Thyroid gland (tissue), 4 donors: ENCODE results near the gene SFR1. TPM values are rescaled to one million over a fixed set of nuclear protein-coding genes. Genes with fewer than 3 reads are reported as not detected.

ENCODE experiments used
- DNase-seq, 2 donors: peaks; one replicate each; pipeline ENCODE4 v3.0.0-alpha.2; 2019
- H3K27ac ChIP-seq, 3 donors: fragments of 200-600 bp; sonication (generic); 1 replicate in 2 of 3; 2 replicates in 1 of 3; pipeline ENCODE4 v1.5.1; 2016 to 2019; ENCODE audit warnings: mild to moderate bottlenecking in 1 of 3, moderate library complexity in 1 of 3
- H3K27me3 ChIP-seq: fragments of 200-600 bp; sonication (generic); one replicate; pipeline ENCODE4 v1.5.1; 2019
- H3K36me3 ChIP-seq, 2 donors: fragments of 200-600 bp; sonication (generic); one replicate each; pipeline ENCODE4 v1.5.1; 2016 to 2019
- H3K4me1 ChIP-seq, 2 donors: fragments of 200-600 bp; sonication (generic); one replicate each; pipeline ENCODE4 v1.5.1; 2017 to 2019
- H3K4me3 ChIP-seq, 3 donors: fragments of 200-600 bp; sonication (generic); replicated peaks in 1 of 3; 1 replicate in 2 of 3; 2 replicates in 1 of 3; pipeline ENCODE4 v1.5.1; 2016; ENCODE audit warnings: mild to moderate bottlenecking in 1 of 3
- H3K9me3 ChIP-seq: fragments of 200-600 bp; sonication (generic); one replicate; pipeline ENCODE4 v1.5.1; 2017
- POLR2A ChIP-seq, 2 donors: fragments of 450-650 bp; IDR thresholded peaks; one replicate each; pipeline ENCODE4 v1.6.1; 2017; ENCODE audit warnings: antibody characterized with exemption in 2 of 2, mild to moderate bottlenecking in 2 of 2, moderate library complexity in 1 of 2
- WGBS, 2 donors: methylation state at CpG; one replicate each; pipeline ENCODE4 v1.1.5; 2017; 5-methylcytosine and 5-hydroxymethylcytosine counted together
- intact Hi-C: fragments of 100-400 bp; cut with DNase I; formaldehyde crosslinking; loops from one replicate; pipeline ENCODE4 v1.15.1; 2023
- total RNA-seq, 4 donors: library from RNA; depleted of rRNA; stranded (reverse); fragments of >200 nt; gene quantifications; one replicate each; pipeline ENCODE4 v1.2.3, GENCODE V29; 2016
- TF ChIP-seq, protein P1 (sequence below), 6 experiments: fragments of 200-600 bp in 3 of 6; fragments of 450-650 bp in 3 of 6; sonication (generic) in 3 of 6; IDR thresholded peaks; one replicate each; pipeline ENCODE4 v1.5.1; 2016 to 2019; ENCODE audit warnings: antibody characterized with exemption in 6 of 6, mild to moderate bottlenecking in 2 of 6, inconsistent platforms in 1 of 6, moderate library complexity in 1 of 6

SFR1 gene
- total RNA-seq, 4 donors from 2014 or later, result 4.5 to 12.1 (median 5.1) TPM

GRCh38 chr10:104098358-104098925 is 23.5 kb upstream of the SFR1 start:
- peaks cover 0 to 4% of the 10 kb centered on the region in 2 donors for H3K4me1 ChIP-seq
- TF ChIP-seq, protein P1, sequence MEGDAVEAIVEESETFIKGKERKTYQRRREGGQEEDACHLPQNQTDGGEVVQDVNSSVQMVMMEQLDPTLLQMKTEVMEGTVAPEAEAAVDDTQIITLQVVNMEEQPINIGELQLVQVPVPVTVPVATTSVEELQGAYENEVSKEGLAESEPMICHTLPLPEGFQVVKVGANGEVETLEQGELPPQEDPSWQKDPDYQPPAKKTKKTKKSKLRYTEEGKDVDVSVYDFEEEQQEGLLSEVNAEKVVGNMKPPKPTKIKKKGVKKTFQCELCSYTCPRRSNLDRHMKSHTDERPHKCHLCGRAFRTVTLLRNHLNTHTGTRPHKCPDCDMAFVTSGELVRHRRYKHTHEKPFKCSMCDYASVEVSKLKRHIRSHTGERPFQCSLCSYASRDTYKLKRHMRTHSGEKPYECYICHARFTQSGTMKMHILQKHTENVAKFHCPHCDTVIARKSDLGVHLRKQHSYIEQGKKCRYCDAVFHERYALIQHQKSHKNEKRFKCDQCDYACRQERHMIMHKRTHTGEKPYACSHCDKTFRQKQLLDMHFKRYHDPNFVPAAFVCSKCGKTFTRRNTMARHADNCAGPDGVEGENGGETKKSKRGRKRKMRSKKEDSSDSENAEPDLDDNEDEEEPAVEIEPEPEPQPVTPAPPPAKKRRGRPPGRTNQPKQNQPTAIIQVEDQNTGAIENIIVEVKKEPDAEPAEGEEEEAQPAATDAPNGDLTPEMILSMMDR (IDR thresholded peaks at IDR 0.05), result no peak
- no peak for TF ChIP-seq POLR2A (IDR thresholded peaks at IDR 0.05)
- no peak overlapping the region for H3K27ac ChIP-seq
- no peaks in the 10 kb centered on the region for H3K27me3 ChIP-seq
- 96% methylated on average over 4 of the region's 4 CpGs for WGBS, 2 donors
- DNase-seq, result no peak
- no peaks in the 10 kb centered on the region for H3K9me3 ChIP-seq
- no peaks in the 10 kb centered on the region for H3K36me3 ChIP-seq
- H3K4me3 ChIP-seq, result no peak overlapping the region
- intact Hi-C loops, result no loop called here

- Histone ChIP-seq H3K4me3 (no peak overlapping the region), H3K27me3 (no peaks in the 10 kb centered on the region), H3K9me3 (no peaks in the 10 kb centered on the region), H3K4me1 (peaks cover 0 to 4% of the 10 kb centered on the region in 2 donors), H3K27ac (no peak overlapping the region), H3K36me3 (no peaks in the 10 kb centered on the region)
- no peak for TF ChIP-seq POLR2A (IDR thresholded peaks at IDR 0.05)
- TF ChIP-seq, protein P1 (IDR thresholded peaks at IDR 0.05), result no peak
- intact Hi-C loops, result no loop called here
- no peak for DNase-seq
- 90 to 92% methylated on average over 3 of the region's 3 CpGs for WGBS, 2 donors
Observed at GRCh38 chr10:104099269-104099668, 22.7 kb upstream of the SFR1 start.

DNA sequence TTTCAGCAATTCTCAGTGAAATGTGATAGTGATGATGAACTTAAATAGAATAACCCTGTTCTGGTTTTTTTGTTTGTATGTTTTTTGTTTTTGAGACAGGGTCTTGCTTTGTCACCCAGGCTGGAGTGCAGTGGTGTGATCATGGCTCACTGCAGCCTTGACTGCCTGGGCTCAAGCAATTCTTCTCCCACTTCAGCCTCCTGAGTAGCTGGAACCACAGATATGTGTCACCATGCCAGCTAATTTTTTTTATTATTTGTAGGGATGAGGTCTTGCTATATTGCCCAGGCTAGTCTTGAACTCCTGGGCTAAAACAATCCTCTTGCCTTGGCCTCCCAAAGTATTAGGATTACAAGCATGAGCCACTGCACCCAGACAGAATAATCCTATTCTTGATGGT is 22.0 kb upstream of the SFR1 start:
- Histone ChIP-seq H3K9me3 (no peaks in the 10 kb centered on the region), H3K36me3 (no peaks in the 10 kb centered on the region), H3K4me1 (peaks cover 0 to 4% of the 10 kb centered on the region in 2 donors), H3K27me3 (no peaks in the 10 kb centered on the region), H3K4me3 (no peak overlapping the region), H3K27ac (no peak overlapping the region)
- TF ChIP-seq, protein P1 (IDR thresholded peaks at IDR 0.05), result no peak
- TF ChIP-seq POLR2A (IDR thresholded peaks at IDR 0.05), result no peak
- no peak for DNase-seq
- intact Hi-C loops, result no loop called here

- no peak for DNase-seq
- no peaks in the 10 kb centered on the region for H3K9me3 ChIP-seq
- H3K27ac ChIP-seq, result no peak overlapping the region
- H3K4me3 ChIP-seq, result no peak overlapping the region
- WGBS, 2 donors, result 0% methylated on average over 1 of the region's 1 CpG
- H3K27me3 ChIP-seq, result no peaks in the 10 kb centered on the region
- H3K36me3 ChIP-seq, result no peaks in the 10 kb centered on the region
- no peak for TF ChIP-seq POLR2A (IDR thresholded peaks at IDR 0.05)
- TF ChIP-seq, protein P1 (IDR thresholded peaks at IDR 0.05), result no peak
- intact Hi-C loops, result no loop called here
- H3K4me1 ChIP-seq, result peaks cover 0 to 4% of the 10 kb centered on the region in 2 donors
Observed at GRCh38 chr10:104100795-104101194, 21.2 kb upstream of the SFR1 start.

DNA sequence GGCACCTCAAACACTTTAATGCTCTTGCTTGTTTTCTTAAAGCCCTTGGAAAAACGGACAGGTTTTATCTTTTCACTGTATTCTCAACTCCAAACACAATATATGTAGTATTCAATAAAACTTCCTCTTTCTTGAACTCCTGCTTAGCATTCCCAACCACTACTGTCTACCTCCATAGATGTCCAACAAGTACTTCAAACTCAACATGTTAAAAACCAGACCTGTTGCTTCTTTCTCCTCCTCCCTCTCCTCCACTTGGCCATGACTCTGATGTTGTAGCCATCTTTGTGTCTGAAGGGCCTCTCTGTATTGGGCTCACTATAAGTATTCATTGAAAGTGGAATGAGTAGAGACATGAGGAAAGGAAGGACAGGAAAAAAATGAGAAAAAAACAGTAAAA is 20.1 kb upstream of the SFR1 start:
- Histone ChIP-seq H3K4me1 (peaks cover 0 to 4% of the 10 kb centered on the region in 2 donors), H3K4me3 (no peak overlapping the region), H3K27me3 (no peaks in the 10 kb centered on the region), H3K9me3 (no peaks in the 10 kb centered on the region), H3K36me3 (no peaks in the 10 kb centered on the region), H3K27ac (no peak overlapping the region)
- no peak for DNase-seq
- TF ChIP-seq, protein P1 (IDR thresholded peaks at IDR 0.05), result no peak
- no peak for TF ChIP-seq POLR2A (IDR thresholded peaks at IDR 0.05)
- intact Hi-C loops, result no loop called here
- whole genome bisulfite sequencing, 2 donors, result 71 to 73% methylated on average over 1 of the region's 1 CpG
